NOMO-1 treated with dmso at 0.1 percent for 144 hours (cell line): Measurements from ENCODE around the gene SCGB3A1.

ENCODE experiments used
- DNase-seq: peaks from one replicate; lab custom pipeline; 2025; ENCODE audit not compliant: unreplicated experiment; lab: John Stamatoyannopoulos, UW

The SCGB3A1 gene, protein sequence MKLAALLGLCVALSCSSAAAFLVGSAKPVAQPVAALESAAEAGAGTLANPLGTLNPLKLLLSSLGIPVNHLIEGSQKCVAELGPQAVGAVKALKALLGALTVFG

DNA sequence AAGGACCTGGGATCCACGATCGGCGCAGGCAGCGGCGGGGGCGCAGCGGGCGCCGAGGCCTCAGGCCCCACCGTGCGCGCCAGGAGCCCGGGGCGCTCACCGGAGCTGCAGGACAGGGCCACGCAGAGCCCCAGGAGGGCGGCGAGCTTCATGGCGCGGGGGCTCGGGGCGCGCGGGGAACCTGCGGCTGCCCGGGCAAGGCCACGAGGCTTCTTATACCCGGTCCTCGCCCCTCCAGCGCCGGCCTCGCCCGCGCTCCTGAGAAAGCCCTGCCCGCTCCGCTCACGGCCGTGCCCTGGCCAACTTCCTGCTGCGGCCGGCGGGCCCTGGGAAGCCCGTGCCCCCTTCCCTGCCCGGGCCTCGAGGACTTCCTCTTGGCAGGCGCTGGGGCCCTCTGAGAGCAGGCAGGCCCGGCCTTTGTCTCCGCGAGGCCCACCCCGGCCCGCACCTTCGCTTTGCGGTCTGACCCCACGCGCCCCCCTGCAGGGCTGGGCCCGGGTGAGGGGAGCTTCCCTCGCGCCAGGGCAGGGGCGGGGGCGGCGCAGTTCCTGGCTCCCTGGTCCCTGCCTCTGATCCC is at the start of gene SCGB3A1:
TSS of gene SCGB3A1 (minus strand) at position 189 of the 577 bp plus-strand sequence. CDS start at position 152, 37 bp downstream.
- DNase-seq, result peak; percentile 38

DNA sequence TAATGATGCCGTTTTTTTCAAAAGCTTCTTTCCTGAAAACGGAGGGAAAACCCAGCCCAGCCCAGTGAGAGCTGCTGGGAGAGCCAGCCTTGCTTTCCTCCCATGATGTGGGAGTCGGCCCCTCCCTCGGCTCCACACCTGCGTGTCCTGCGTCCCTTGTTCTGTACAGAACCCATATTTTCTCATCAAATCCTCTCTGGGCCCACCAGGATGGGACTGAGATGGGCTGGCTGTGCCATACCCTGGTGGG is 49.2 kb upstream of the SCGB3A1 start:
- no peak for DNase-seq

DNA sequence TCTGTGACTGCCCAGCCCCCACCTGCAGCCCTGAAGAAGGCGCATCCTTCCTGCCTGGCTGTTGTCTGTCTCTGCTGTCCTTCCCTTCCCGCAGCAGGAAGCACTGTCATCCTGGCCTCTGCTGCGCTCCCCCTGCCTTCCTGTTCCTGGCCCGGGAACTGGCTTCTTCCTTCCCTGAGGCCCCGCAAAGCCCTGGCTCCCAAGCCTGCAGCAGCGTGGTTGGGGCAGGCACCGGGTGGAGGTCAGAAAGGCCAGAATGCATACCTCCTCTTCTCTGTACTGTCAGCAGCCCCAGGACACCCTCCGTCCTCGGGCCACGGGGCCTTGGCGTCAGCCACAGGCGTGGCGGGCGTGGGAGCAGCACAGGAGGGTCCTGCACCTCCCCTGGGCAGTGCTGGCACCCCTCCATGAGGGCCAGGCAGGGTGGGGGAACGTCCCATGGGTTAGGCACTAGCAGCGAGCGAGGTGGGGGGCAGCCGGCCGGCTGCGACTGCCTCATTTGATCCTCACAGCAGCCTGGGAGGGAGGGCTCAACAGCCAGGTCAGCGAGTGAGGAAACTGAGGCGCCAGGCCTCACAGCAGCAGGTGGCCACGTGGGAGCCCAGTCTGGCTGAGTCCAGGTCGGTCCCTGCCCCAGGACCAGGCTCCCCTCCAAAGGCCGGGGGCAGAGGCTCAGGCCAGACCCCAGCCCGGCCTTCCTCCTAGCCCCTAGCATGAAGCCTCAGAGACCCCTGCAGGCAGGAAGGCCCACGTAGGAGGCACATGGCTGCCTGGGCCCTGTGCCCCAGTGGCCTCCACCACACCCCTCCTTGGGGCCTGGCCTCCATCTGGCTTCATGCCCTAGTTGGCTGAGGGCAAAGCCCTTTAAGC is 48.7 kb upstream of the SCGB3A1 start:
- DNase-seq, result no peak

DNA sequence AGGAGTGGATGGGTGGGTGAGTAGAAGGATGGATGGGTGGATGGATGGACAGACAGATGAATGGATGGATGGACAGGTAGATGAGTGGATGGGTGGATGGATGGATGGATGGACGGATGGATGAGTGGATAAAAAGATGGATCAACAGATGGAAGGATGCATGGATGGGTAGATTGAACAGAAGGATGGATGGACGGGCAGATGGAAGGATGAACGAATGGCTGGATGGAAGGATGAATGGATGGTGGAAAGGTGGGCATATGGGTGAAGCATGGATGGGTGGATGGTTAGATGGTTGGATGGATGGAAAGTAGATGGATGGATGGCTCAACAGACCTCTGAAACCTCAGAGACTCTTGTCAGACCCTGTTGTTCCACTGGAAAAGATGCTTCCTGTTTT is 48.0 kb upstream of the SCGB3A1 start:
- no peak for DNase-seq

DNA sequence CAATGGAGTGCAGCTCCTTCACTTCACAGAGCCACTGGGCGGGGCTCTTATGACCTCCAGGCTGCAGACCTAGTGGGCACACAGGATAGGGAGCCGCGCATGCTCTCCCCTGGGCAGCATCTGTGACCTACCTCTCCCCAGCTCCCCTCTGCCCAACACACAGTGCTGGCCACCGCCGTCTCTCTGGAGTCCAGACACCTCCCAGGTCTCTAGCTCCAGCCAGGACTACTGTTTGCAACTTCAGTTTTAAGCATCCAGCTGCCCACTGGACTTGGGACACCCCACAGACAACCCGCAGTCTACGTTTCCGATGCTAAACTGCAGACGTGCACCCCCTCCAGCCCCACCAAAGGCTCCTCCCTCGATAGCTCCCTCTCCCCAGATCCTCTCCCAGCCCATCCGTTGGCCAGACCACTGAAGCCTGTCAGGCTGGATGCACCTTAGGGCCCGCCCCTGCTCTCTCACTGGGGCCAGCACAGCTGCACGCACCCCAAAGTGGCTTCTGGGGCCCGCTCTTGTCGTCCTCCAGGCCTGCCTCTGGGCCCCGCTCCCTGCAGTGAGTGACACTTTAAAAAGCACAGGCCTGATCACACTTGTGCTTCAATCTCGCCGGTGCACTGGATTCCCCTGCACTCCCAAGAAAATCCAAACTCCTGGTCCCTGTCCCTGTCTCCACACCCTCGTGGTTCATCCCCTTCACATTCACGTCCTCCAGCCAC is 46.8 kb upstream of the SCGB3A1 start:
- no peak for DNase-seq

DNA sequence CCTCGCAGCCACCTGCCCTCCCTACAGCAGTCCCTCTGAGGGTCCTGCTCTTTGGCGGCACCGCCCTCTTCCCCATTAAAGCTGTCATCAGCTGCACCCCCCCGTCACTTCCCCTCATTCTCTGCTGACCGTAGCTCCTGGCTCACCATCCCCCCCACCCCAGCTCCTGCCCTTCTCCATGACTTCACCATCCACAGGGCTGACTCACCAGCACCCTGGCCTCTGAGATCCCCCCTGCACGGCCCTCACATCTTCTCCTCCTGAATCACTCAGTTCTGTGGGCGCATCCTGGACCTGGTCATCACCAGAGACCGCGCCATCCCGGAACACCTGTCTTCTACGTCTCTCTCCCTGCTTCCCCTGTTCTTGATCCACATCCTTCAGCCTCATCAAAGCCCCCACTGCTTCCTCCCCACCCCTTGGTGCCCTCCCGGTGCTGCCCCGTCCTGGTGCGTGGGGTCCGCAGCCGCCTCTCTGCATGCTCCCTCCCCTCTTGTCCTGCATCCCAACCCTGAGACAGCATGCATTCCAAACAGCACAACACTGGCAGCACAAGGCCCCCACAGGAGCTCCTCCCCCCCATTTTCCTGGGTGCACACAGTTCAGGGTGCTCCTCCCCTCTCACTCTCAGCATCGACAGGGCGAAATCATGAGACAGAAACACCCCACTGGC is 45.2 kb upstream of the SCGB3A1 start:
- no peak for DNase-seq

DNA sequence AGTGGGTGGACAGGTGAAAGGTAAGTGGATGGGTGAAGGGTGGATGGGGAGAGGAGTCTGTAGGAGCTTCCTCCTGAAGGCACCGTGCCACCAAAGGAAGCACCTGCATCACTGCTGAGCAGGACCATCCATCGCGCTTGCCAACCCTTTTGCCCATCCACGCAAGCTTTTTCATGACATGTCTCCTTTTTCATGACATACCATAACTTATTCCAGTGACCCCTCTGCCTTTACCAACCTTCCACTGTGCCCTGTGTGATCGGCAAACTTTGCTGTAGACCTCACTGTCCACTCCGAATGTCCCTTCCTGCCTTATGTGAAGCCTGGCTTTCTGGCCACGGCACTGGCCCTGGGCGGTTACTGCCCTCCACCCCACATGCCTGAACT is 44.7 kb upstream of the SCGB3A1 start:
- DNase-seq, result no peak

DNA sequence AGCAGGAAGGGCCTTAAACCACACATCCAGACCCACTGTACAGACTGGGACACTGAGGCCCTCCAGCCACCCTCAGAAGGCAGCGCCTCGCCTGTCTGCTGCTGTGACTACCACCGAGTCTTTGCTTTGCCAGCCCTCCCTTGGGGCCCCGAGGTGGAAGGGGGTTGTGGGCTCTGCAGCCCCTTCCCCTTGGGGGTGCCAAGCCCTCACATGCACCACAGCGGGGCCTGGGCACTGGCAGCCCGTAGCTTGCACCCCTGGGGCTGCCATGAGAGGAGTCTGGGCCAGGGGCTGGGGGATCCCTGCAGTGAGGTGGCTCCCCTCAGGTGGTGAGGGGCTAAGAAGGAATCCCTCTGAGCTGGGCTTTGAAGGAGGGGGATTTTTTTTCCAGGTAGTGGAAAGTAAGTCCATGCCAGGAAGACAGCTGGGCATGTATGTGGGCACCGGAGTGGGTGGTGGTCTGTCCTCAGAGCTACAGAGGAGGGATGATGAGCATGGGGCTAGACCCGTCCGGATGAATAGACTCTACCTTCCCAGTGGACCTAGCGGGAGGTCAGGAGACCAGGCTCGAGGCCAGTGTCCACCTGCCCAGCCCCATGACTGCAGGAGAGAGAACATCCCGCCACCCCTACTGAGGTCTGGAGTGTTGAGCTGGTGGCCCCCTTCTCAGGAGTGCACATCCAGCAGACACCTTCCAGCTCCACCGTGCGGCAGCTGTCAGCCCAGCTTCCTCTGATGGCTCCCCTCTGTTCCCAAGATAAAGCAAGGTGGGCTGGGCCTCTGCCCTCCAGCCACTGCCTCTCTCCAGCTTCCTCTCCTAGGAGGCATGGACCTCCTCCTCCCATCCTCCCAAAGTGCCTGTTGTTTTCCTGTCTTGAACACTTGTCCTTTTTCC is 42.2 kb upstream of the SCGB3A1 start:
- DNase-seq, result no peak

DNA sequence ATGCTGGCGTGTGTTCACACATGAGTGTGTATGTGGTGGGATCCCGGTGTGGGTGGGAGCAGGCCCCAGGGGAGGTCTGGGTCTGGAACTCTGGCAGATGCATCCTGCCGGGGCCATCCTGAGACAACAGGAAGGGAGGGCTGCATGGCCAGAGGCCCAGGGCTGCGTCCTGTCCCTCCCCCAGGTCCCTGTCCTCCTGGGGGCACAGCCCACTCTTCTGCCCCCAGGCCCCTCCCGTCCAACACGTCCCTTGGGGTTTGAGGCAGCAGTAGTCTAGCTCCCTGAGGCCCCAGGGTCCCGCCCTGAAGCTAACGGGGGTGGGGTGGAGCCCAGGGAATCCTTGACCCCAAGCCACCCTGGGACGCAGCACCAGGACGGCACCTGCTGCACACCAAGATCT is 41.5 kb upstream of the SCGB3A1 start:
- DNase-seq, result no peak

DNA sequence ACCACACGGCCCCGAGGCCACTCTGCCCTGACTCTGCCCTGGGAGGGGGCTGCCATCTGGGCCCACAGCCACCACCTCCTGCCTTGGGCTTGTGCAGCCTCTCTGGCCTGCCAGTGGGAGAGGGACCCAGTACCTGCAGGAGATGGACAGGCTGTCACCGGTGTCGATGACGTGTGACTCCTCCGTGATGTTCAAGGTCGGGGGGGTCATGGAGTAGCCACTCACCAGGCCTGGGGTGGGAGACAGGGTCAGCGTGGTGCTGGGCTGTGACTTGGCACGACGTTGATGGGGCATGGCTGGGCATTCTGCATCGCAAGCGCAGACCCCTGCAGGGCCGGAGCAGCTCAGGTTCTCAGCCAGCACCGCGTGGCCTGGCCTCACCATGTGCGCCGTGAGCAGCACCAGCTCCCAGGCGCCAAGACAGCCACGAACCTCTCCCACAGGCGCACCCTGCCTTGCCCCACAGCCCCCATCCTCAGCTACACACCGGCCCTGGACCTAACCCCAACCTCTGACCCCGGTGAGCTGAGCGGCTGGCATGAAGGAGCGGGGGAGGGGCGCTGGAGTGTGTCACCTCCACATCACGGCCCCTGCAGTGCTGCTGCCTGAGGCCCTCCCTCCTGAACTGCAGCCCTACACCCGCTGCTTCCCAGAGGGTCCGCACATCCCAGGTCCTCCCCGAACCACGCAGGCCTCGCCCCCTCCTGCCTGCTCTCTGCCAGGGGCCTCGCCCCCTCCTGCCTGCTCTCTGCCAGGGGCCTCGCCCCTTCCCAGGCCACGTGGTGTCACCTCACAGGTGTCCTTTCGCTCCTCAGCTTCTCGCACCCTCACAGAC is 40.5 kb upstream of the SCGB3A1 start:
- no peak for DNase-seq

DNA sequence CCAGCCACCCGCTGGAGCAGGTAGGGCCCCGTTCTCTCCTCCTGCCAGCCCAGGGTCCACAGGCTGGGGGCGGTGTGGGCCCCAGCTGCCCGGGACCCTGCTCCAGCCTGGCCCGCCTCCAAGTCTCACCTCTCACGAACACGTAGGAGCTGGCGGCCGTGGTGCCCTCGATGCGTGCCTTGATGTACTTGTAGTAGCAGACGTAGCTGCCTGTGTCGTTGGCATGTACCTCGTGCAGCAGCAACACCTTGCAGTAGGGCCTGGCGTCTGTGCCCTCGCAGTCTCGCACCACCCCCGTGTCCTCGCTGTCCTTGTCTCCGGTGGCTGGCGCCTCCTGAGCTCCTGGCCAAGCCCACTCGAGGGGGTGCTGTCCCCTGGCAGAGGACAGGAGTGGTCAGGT is 39.1 kb upstream of the SCGB3A1 start:
- no peak for DNase-seq

DNA sequence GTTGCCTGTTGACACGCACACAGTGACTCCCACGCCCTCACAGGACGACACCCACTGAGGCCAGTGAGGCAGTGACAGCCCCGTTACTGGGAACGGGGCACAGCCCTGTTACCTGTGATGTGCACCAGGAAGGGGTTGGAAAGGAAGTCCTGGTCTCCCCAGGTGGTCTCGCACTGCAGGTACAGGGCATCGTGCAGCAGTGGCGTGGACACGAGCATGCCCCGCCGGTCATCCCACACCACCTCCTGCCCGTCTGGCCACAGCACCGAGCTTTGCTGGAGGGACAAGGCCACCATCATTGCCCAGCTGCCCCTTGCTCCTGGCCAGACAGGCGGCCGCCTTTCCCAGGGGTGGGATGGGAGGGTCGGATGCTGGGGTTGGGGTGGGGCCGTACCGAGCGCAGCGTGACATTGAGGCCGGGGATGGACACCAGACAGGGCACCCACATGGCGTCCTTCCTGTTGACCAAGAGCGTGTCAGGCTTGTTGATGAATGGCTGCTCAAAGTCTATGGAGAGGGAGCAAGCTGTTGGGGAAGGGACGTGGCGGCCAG is 38.6 kb upstream of the SCGB3A1 start:
- no peak for DNase-seq

DNA sequence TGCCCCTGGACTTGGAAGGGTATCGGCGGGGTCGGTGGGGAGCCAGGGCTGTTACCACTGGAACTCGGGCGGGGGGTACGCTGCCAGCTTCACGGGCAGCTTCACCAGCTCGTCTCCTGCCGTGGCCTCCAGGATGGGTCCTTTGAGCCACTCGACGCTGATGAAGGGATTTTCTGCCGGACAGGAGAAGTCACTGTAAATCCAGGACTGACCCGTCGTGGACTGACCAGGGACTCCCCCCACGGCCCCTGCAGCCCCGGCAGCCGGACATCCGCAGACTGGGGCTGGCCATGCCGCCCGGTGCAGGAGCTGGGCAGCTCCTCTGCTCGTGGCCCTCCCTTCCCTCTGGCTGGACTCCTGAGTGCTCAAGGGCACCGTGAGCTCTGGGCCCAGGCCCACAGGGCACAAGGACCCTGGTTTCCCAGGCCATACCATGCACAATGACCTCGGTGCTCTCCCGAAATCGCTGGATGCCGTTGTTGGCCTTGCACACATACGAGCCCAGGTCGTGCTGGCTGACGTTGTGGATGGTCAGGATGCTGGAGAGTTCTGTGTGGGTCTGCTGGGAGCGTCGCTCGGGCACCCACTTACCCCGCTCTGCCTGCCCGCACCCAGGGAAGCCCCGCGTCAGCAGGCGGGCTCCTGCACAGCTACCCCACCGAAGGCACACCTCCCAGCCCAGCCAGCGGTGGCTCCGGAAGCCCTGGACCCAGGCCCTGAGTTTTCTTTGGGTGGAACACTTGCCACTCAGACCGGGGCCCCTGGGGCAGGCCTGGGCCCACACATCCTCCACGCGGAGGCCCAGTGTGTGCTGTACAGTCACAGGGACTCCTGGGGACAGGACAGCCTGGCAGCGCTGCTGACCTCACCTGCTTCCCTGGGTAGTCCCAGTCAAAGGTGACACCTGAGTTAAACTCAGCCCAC is 37.8 kb upstream of the SCGB3A1 start:
- no peak for DNase-seq

DNA sequence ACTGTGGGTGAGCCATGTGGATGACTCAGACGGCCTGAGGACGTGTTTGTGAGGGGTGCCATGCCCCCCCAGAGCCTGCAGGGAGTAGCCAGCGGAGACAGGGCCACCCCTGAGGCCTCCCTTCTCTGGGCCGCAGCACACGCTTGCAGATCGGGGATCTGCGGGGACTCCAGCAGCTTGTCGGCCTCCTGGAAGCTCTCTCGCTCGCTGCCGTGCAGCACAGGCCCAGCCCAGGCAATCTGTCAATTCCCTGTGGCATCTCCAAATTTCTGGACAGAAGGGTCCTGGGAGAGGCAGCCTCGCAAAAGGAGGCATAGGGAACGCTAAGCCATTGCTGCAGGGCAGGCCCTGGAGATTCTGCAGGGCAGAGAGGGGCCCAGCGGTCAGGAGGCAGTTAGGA is 36.9 kb upstream of the SCGB3A1 start:
- no peak for DNase-seq

DNA sequence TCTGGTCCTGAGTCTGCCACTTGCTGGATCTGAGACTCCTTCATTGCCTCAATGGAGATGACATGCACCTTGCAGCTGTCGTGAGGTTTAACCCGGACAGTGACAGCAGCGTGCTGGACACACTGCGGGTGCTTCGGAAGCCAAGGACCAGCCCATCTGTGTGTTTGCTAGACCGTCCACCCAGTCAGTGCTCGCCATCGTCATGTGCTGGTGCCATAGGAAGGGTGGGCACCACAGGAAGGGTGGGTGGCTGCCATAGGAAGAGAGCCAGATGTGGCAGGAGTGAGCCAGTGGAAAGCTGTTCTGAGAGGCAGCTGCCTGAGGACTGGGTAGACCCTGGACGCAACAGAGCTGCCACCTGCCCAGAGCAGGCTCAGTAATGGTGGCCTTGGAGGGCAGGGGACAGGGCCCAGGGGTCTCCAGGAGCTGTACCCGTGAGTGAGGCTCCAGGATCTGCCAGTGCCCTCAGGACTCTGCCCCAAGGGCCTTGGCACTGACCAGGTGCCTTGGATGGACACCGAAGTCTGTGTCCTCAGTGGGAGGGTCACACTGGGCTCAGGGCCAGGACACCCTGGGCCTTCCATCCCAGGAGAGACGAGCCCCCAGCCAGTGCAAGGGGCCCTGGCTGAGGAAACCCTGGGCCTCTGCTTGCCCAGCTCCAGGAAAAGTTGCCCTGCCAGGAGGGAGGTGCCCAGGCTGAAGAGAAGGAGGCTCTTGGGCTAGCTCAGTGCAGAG is 36.3 kb upstream of the SCGB3A1 start:
- no peak for DNase-seq

DNA sequence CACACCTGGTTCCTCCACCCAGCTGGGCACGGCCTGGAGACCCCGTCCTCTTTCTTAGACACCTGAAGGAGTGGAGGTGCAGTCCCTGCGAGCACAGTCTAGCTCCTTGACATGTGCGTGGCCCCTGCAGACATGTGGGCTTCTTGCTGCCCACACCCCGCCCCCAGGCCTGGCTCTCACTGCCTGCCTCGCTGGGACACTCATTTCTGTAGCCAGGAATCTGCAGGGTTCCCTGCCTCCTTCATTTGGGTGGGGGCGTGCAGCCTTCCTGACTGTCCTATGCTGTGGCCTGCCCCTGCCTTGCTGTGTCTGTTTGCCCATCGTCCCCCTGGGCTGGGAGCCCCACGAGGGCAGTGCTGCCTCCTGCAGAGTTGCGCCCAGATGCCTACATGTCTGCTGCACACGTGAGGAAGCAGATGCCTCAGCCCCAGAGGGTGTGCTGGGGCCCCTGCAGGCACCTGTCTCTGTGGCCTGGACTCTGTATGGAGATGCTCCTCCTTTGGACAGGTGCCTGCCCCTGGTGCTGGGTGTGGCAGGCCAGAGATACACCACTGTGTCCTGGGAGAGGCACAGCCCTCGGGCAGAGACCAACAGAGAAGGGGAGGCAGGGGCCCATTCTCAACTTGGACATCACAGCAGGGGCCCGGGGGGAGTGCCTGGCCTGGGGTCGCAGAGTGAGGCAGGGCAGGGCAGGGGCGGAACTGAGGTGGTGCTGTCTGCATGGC is 35.5 kb upstream of the SCGB3A1 start:
- no peak for DNase-seq
